PFSK-1 (cell line): ENCODE results near the gene FSTL4.

Source experiments
- FOXP2 ChIP-seq: optimal IDR thresholded peaks from 2 replicates; pipeline ENCODE3; 2011; ENCODE audit warnings: borderline replicate concordance, control low read depth, inconsistent platforms; ENCODE audit not compliant: insufficient read depth; ENCODE audit errors: extremely low read length, extremely low read depth
- POLR2AphosphoS5 ChIP-seq: IDR thresholded peaks from 2 replicates; pipeline ENCODE4 v1.6.1; 2012; ENCODE audit warnings: low read depth, mild to moderate bottlenecking, control low read depth, low read length, moderate library complexity
- REST ChIP-seq, 2 experiments: IDR thresholded peaks; 2 replicates each; pipeline versions ENCODE4 v1.6.1 to v1.8.0; 2011 to 2012; ENCODE audit warnings: low read depth in 2 of 2, low read length in 2 of 2, control low read depth in 1 of 2, inconsistent platforms in 1 of 2, mild to moderate bottlenecking in 1 of 2, moderate library complexity in 1 of 2; ENCODE audit not compliant: insufficient read depth in 1 of 2
- SIN3A ChIP-seq: IDR thresholded peaks from 2 replicates; pipeline ENCODE4 v1.6.1; 2012; ENCODE audit warnings: mild to moderate bottlenecking, low read length, moderate library complexity, borderline replicate concordance; ENCODE audit not compliant: insufficient read depth
- TAF1 ChIP-seq: IDR thresholded peaks from 2 replicates; pipeline ENCODE4 v1.6.1; 2012; ENCODE audit warnings: low read length, control low read depth, borderline replicate concordance; ENCODE audit not compliant: insufficient read depth

- TF ChIP-seq POLR2AphosphoS5 = no peak
- no peak for TF ChIP-seq FOXP2
- no peak for TF ChIP-seq REST (IDR thresholded peaks at IDR 0.05; ENCODE audit: insufficient read depth in 1 of 2, low read depth in 2 of 2, low read length in 2 of 2)
- TF ChIP-seq TAF1 = no peak
- TF ChIP-seq SIN3A = no peak
Measured at GRCh38 chr5:133461796-133462516, 150.4 kb downstream of the FSTL4 start.
